GM12878 (cell line): Measurements from ENCODE around the gene ANO9. TPM values are rescaled to one million over a fixed set of nuclear protein-coding genes. Genes with fewer than 3 reads are reported as not detected.

Source experiments
- ATAC-seq: fragments of 200-7000 bp; cut with Tn5 transposase; 3 replicates; pipeline ENCODE4 v1.9.1; 2020; ENCODE audit warnings: mild to moderate bottlenecking, moderate library complexity
- BruUV-seq: library from RNA; stranded (reverse); fragments of 400-500 nt; replicated peaks from 2 replicates; lab custom pipeline; 2021; lab: Mats Ljungman, UMichigan
- CTCF ChIA-PET: fragments of 300-600 bp; sonication (Branson Sonifier 250); formaldehyde crosslinking; extraction: SDS; loops from one replicate; lab custom pipeline; 2021; ENCODE audit warnings: inconsistent platforms; lab: Yijun Ruan, JAX
- POLR2A ChIA-PET: fragments of 350-600 bp; formaldehyde crosslinking; extraction: SDS; loops from one replicate; lab custom pipeline; 2021; ENCODE audit warnings: inconsistent platforms; lab: Charles Lee
- RAD21 ChIA-PET: fragments of 300-600 bp; sonication (Branson Sonifier 250); formaldehyde crosslinking; loops from one replicate; lab custom pipeline; 2023; ENCODE audit warnings: antibody characterized with exemption; ENCODE audit not compliant: unreplicated experiment; lab: Charles Lee
- SMC1A ChIA-PET: fragments of 300-600 bp; sonication (Branson Sonifier 250); formaldehyde crosslinking; loops from one replicate; lab custom pipeline; 2023; ENCODE audit not compliant: unreplicated experiment, uncharacterized antibody; lab: Charles Lee
- DNase-seq: peaks from one replicate; pipeline ENCODE4 v3.0.0-alpha.2; 2011; ENCODE audit warnings: low read depth, low spot score
- FAIRE-seq: peaks from 3 replicates; lab custom pipeline; 2011; peaks lifted over from hg19 to GRCh38; lab: Jason Lieb, UNC
- H2AFZ ChIP-seq: 2 replicates; pipeline ENCODE4 v1.6.0; 2011; ENCODE audit warnings: low read depth, low read length, control low read depth; ENCODE audit not compliant: control insufficient read depth
- H3K27ac ChIP-seq: 2 replicates; pipeline ENCODE4 v1.5.1; 2011; ENCODE audit warnings: control low read depth; ENCODE audit not compliant: control insufficient read depth, insufficient read depth
- H3K27me3 ChIP-seq, 2 experiments: replicated peaks in 1 of 2; 2 replicates each; pipeline versions ENCODE4 v1.6.0 to v1.6.1; 2011; ENCODE audit warnings: low read length in 1 of 2; ENCODE audit not compliant: control insufficient read depth in 2 of 2, insufficient read depth in 2 of 2
- H3K36me3 ChIP-seq, 2 experiments: 2 replicates each; pipeline ENCODE4 v1.5.1; 2011; ENCODE audit warnings: low read length in 1 of 2; ENCODE audit not compliant: control insufficient read depth in 2 of 2, insufficient read depth in 2 of 2
- H3K4me1 ChIP-seq: 2 replicates; pipeline ENCODE4 v1.6.1; 2011; ENCODE audit warnings: mild to moderate bottlenecking, low read length, moderate library complexity, mixed read lengths; ENCODE audit not compliant: control insufficient read depth, insufficient read depth
- H3K4me2 ChIP-seq: 2 replicates; pipeline ENCODE4 v1.6.0; 2011; ENCODE audit warnings: control low read depth; ENCODE audit not compliant: control insufficient read depth, insufficient read depth
- H3K4me3 ChIP-seq: fragments of 200-600 bp; sonication (generic); 2 replicates; pipeline ENCODE4 v1.5.1; 2016
- H3K79me2 ChIP-seq: 2 replicates; pipeline ENCODE4 v1.6.0; 2011; ENCODE audit warnings: low read length; ENCODE audit not compliant: control insufficient read depth, insufficient read depth
- H3K9ac ChIP-seq: 2 replicates; pipeline ENCODE4 v1.8.0; 2011; ENCODE audit warnings: low read length, control low read depth, mixed read lengths; ENCODE audit not compliant: control insufficient read depth, insufficient read depth
- H3K9me3 ChIP-seq: replicated peaks from 3 replicates; pipeline ENCODE4 v1.5.1; 2011; ENCODE audit warnings: mild to moderate bottlenecking, low read length; ENCODE audit not compliant: control insufficient read depth, insufficient read depth
- H4K20me1 ChIP-seq: 2 replicates; pipeline ENCODE4 v1.6.0; 2011; ENCODE audit not compliant: control insufficient read depth, insufficient read depth
- ATF7 ChIP-seq: fragments of 450-650 bp; IDR thresholded peaks from 2 replicates; pipeline ENCODE4 v1.6.1; 2016; ENCODE audit warnings: low read depth, mild to moderate bottlenecking
- BACH1 ChIP-seq: fragments of 450-650 bp; IDR thresholded peaks from 2 replicates; pipeline ENCODE4 v1.6.1; 2017; ENCODE audit warnings: mild to moderate bottlenecking, borderline replicate concordance
- CHD4 ChIP-seq: fragments of 200-600 bp; sonication (generic); IDR thresholded peaks from 2 replicates; pipeline ENCODE4 v1.6.1; 2016; ENCODE audit warnings: mild to moderate bottlenecking
- ESRRA ChIP-seq: IDR thresholded peaks from 2 replicates; pipeline ENCODE4 v1.6.1; 2012; ENCODE audit warnings: mild to moderate bottlenecking, low read length, improper control_type of control experiment
- ETV6 ChIP-seq, 2 experiments: fragments of 450-650 bp in 1 of 2; IDR thresholded peaks in 1 of 2; conservative IDR thresholded peaks in 1 of 2; 2 replicates each; pipeline ENCODE4 v1.6.1; 2014; ENCODE audit warnings: antibody characterized with exemption in 1 of 2, borderline replicate concordance in 1 of 2, low read depth in 1 of 2, mild to moderate bottlenecking in 1 of 2, moderate library complexity in 1 of 2
- IRF3 ChIP-seq: fragments of 450-650 bp; IDR thresholded peaks from 2 replicates; pipeline ENCODE4 v1.6.1; 2014; ENCODE audit warnings: mild to moderate bottlenecking
- KLF5 ChIP-seq: fragments of 450-650 bp; IDR thresholded peaks from 2 replicates; pipeline ENCODE4 v1.6.1; 2014; ENCODE audit warnings: mild to moderate bottlenecking; ENCODE audit not compliant: partially characterized antibody
- MAX ChIP-seq: IDR thresholded peaks from 2 replicates; pipeline ENCODE4 v1.6.1; 2012; ENCODE audit warnings: low read depth, low read length, improper control_type of control experiment
- MTA2 ChIP-seq: fragments of 450-650 bp; IDR thresholded peaks from 2 replicates; pipeline ENCODE4 v1.6.1; 2016; ENCODE audit warnings: low read depth, mild to moderate bottlenecking, moderate library complexity
- MYB ChIP-seq: fragments of 150-350 bp; IDR thresholded peaks from 2 replicates; pipeline ENCODE4 v1.6.1; 2014; ENCODE audit warnings: mild to moderate bottlenecking, low read depth, low read length, borderline replicate concordance
- NR2C2 ChIP-seq: IDR thresholded peaks from 2 replicates; pipeline ENCODE4 v1.6.1; 2011; ENCODE audit warnings: borderline replicate concordance, low read depth; ENCODE audit not compliant: control insufficient read depth, insufficient read length
- PKNOX1 ChIP-seq: fragments of 450-650 bp; IDR thresholded peaks from 2 replicates; pipeline ENCODE4 v1.6.1; 2016; ENCODE audit warnings: mild to moderate bottlenecking
- RELB ChIP-seq: fragments of 450-650 bp; IDR thresholded peaks from 2 replicates; pipeline ENCODE4 v1.6.1; 2017; ENCODE audit warnings: low read depth, mild to moderate bottlenecking, moderate library complexity
- RFX5 ChIP-seq: IDR thresholded peaks from 2 replicates; pipeline ENCODE4 v1.6.1; 2011; ENCODE audit warnings: low read depth, low read length, improper control_type of control experiment
- SRF ChIP-seq, 2 experiments: IDR thresholded peaks; 2 replicates each; pipeline ENCODE4 v1.6.1; 2011; ENCODE audit warnings: low read depth in 2 of 2, low read length in 2 of 2, mild to moderate bottlenecking in 1 of 2, moderate library complexity in 1 of 2
- SUPT20H ChIP-seq: IDR thresholded peaks from 2 replicates; pipeline ENCODE4 v1.6.1; 2011; ENCODE audit warnings: low read depth, mild to moderate bottlenecking, low read length, moderate library complexity, borderline replicate concordance; ENCODE audit not compliant: control insufficient read depth
- TCF7 ChIP-seq: IDR thresholded peaks from 2 replicates; pipeline ENCODE4 v1.6.1; 2014; ENCODE audit warnings: antibody characterized with exemption, borderline replicate concordance
- WGBS: methylation state at CpG from one replicate; pipeline ENCODE4 v1.1.6; 2016; ENCODE audit warnings: low lambda C conversion rate; ENCODE audit not compliant: insufficient replicate concordance, insufficient coverage; ENCODE audit errors: missing lambda C conversion rate; 5-methylcytosine and 5-hydroxymethylcytosine counted together
- in situ Hi-C: fragments of 300-500 bp; cut with MboI; formaldehyde crosslinking; loops from 9 replicates; pipeline ENCODE4 v1.14.3; 2018; ENCODE audit warnings: mixed read lengths
- intact Hi-C: fragments of 100-400 bp; cut with micrococcal nuclease; formaldehyde crosslinking; loops from one replicate; pipeline ENCODE4 v1.14.2; 2022; ENCODE audit not compliant: unreplicated experiment
- polyA plus RNA-seq, 11 experiments: library from polyadenylated mRNA; depleted of rRNA in 4 of 11; unstranded in 6 of 11; stranded (reverse) in 5 of 11; fragments of >200 nt; fragmentation: Nextera tagmentation in 4 of 11; fragmentation: Illumina TruSeq in 1 of 11; extraction: Ambion mirVana in 4 of 11; extraction: Trizol in 1 of 11; gene quantifications; 1 replicate in 1 of 11; 2 replicates in 10 of 11; pipeline versions ENCODE4 v1.2.1 to v1.2.3, GENCODE V29; 2011 to 2016; ENCODE audit warnings: inconsistent platforms in 2 of 11, missing spikeins in 2 of 11, low read depth in 1 of 11
- total RNA-seq, 4 experiments: library from RNA; depleted of rRNA in 3 of 4; stranded (reverse); fragments of >200 nt in 3 of 4; fragmentation: Illumina TruSeq in 1 of 4; extraction: Trizol in 1 of 4; gene quantifications; 2 replicates each; pipeline versions ENCODE4 v1.2.1 to v1.2.3, GENCODE V29; 2013 to 2021

Gene ANO9
- total and polyA plus RNA-seq, 10 of the 15 experiments (the other 5 are each of a cell fraction or from before 2014, with no cell fraction given): 0.21 to 42.3 (median 12.0) TPM

GRCh38 chr11:403021-403760, 38.6 kb downstream of the ANO9 start:
- no peak for DNase-seq
- TF ChIP-seq RELB: no peak
- TF ChIP-seq IRF3: no peak
- no peak for TF ChIP-seq ESRRA
- TF ChIP-seq NR2C2: no peak
- TF ChIP-seq KLF5: no peak
- TF ChIP-seq BACH1: no peak
- no peak for TF ChIP-seq CHD4
- TF ChIP-seq TCF7: no peak
- TF ChIP-seq MTA2: no peak
- TF ChIP-seq PKNOX1: no peak
- TF ChIP-seq SRF (IDR thresholded peaks at IDR 0.05; ENCODE audit: low read depth in 2 of 2, low read length in 2 of 2): no peak
- TF ChIP-seq SUPT20H: no peak
- no peak for TF ChIP-seq ETV6 (conservative IDR thresholded peaks at IDR 0.05 in 1 of 2, IDR thresholded peaks at IDR 0.05 in 1 of 2; ENCODE audit: borderline replicate concordance in 1 of 2, low read depth in 1 of 2)
- no peak for TF ChIP-seq ATF7
- no peak for TF ChIP-seq RFX5
- TF ChIP-seq MYB: no peak
- no peak for TF ChIP-seq MAX
- no peak overlapping the region for H2AFZ ChIP-seq
- ChIA-PET POLR2A (no interaction called here), SMC1A (no interaction called here), RAD21 (no interaction called here), CTCF (no interaction called here)
- H3K9ac ChIP-seq: no peak overlapping the region
- intact Hi-C loops: no loop called here
- no peak overlapping the region for H3K27ac ChIP-seq
- H3K36me3 ChIP-seq: no peaks in the 10 kb centered on the region
- BruUV-seq: no TSS peak
- no peaks in the 10 kb centered on the region; the same call in 2 of the 3 replicates for H3K9me3 ChIP-seq
- no peaks in the 10 kb centered on the region for H3K27me3 ChIP-seq
- WGBS: 73% methylated on average over 23 of the region's 55 CpGs
- no peaks in the 10 kb centered on the region for H3K79me2 ChIP-seq
- no peak overlapping the region for H3K4me3 ChIP-seq
- ATAC-seq: no peak
- FAIRE-seq: no peak
- peaks cover 6% of the 10 kb centered on the region; the same call in 1 of the 2 replicates for H3K4me1 ChIP-seq
- H3K4me2 ChIP-seq: no peak overlapping the region
- in situ Hi-C loops: no loop called here
- no peaks in the 10 kb centered on the region for H4K20me1 ChIP-seq
